H1 (cell line): ENCODE measurements around the gene UFSP1. TPM values are rescaled to one million over a fixed set of nuclear protein-coding genes. Genes with fewer than 3 reads are reported as not detected.

Experiments used
- ASH2L ChIP-seq: fragments of 200-600, 300-600 bp; sonication (generic); IDR thresholded peaks from one replicate; pipeline ENCODE4 v1.7.1; 2017; ENCODE audit warnings: low read length
- BCL11A ChIP-seq, 2 experiments: IDR thresholded peaks; one replicate each; pipeline ENCODE4 v1.6.1; 2011; ENCODE audit warnings: low read depth in 2 of 2, low read length in 2 of 2, mild to moderate bottlenecking in 2 of 2
- CBX8 ChIP-seq: fragments of 300-800, 300-1000 bp; sonication (generic); IDR thresholded peaks from 2 replicates; pipeline ENCODE4 v1.7.1; 2016; ENCODE audit warnings: low read depth, low read length, borderline replicate concordance
- CEBPB ChIP-seq: IDR thresholded peaks from 2 replicates; pipeline ENCODE4 v1.6.1; 2012; ENCODE audit warnings: low read depth, low read length
- CREB1 ChIP-seq: IDR thresholded peaks from 2 replicates; pipeline ENCODE4 v1.6.1; 2012; ENCODE audit warnings: inconsistent platforms
- E2F6 ChIP-seq: IDR thresholded peaks from 2 replicates; pipeline ENCODE4 v1.6.1; 2012; ENCODE audit warnings: inconsistent platforms
- EGR1 ChIP-seq: IDR thresholded peaks from 2 replicates; pipeline ENCODE4 v1.6.1; 2011; ENCODE audit warnings: low read depth, low read length, borderline replicate concordance
- GTF2F1 ChIP-seq: IDR thresholded peaks from 2 replicates; pipeline ENCODE4 v1.6.1; 2012; ENCODE audit warnings: low read depth, low read length, improper control_type of control experiment, borderline replicate concordance
- HDAC2 ChIP-seq, 2 experiments: fragments of 300-600 bp in 1 of 2; sonication (generic) in 1 of 2; IDR thresholded peaks; 2 replicates each; pipeline ENCODE4 v1.6.1; 2011 to 2012; ENCODE audit warnings: low read depth in 2 of 2, low read length in 2 of 2, mild to moderate bottlenecking in 2 of 2, moderate library complexity in 2 of 2, borderline replicate concordance in 1 of 2, inconsistent platforms in 1 of 2
- JUND ChIP-seq: IDR thresholded peaks from 2 replicates; pipeline ENCODE4 v1.6.1; 2011; ENCODE audit warnings: mild to moderate bottlenecking, improper control_type of control experiment, low read length
- KDM4A ChIP-seq: IDR thresholded peaks from one replicate; pipeline ENCODE4 v1.7.1; 2012; ENCODE audit warnings: low read depth, mild to moderate bottlenecking, moderate library complexity, low read length, inconsistent platforms; ENCODE audit not compliant: severe bottlenecking
- KDM5A ChIP-seq: fragments of 200-600 bp; IDR thresholded peaks from 2 replicates; pipeline ENCODE4 v1.7.1; 2012; ENCODE audit warnings: mild to moderate bottlenecking, low read length, inconsistent platforms, mixed read lengths
- MAFK ChIP-seq: IDR thresholded peaks from 2 replicates; pipeline ENCODE4 v1.6.1; 2012; ENCODE audit warnings: low read depth, mild to moderate bottlenecking, improper control_type of control experiment, low read length
- PHF8 ChIP-seq: fragments of 200-600 bp; sonication (generic); conservative IDR thresholded peaks from 2 replicates; pipeline ENCODE4 v1.7.1; 2012; ENCODE audit warnings: low read depth, mild to moderate bottlenecking, inconsistent platforms, low read length, moderate library complexity
- RBBP5 ChIP-seq: IDR thresholded peaks from 2 replicates; pipeline ENCODE4 v1.7.1; 2012; ENCODE audit warnings: low read depth, mild to moderate bottlenecking, inconsistent platforms, low read length, moderate library complexity, borderline replicate concordance
- RXRA ChIP-seq: IDR thresholded peaks from 2 replicates; pipeline ENCODE4 v1.6.1; 2011; ENCODE audit warnings: low read depth, mild to moderate bottlenecking, low read length, moderate library complexity; ENCODE audit not compliant: insufficient read depth
- SAP30 ChIP-seq: fragments of 300-600 bp; sonication (generic); IDR thresholded peaks from 2 replicates; pipeline ENCODE4 v1.7.1; 2012; ENCODE audit warnings: low read length, moderate library complexity, mild to moderate bottlenecking, inconsistent platforms; ENCODE audit not compliant: insufficient read depth, insufficient replicate concordance
- SIN3A ChIP-seq, 2 experiments: IDR thresholded peaks in 1 of 2; conservative IDR thresholded peaks in 1 of 2; 2 replicates each; pipeline ENCODE4 v1.6.1; 2011 to 2012; ENCODE audit warnings: low read length in 2 of 2, improper control_type of control experiment in 1 of 2, low read depth in 1 of 2, mild to moderate bottlenecking in 1 of 2
- SP4 ChIP-seq: IDR thresholded peaks from 2 replicates; pipeline ENCODE4 v1.6.1; 2012; ENCODE audit warnings: low read length, inconsistent platforms
- TAF1 ChIP-seq: IDR thresholded peaks from 2 replicates; pipeline ENCODE4 v1.6.1; 2011; ENCODE audit warnings: mild to moderate bottlenecking, low read depth, low read length
- TCF12 ChIP-seq: IDR thresholded peaks from 2 replicates; pipeline ENCODE4 v1.6.1; 2011; ENCODE audit warnings: low read depth, mild to moderate bottlenecking, low read length
- polyA plus RNA-seq, 7 experiments: library from polyadenylated mRNA; depleted of rRNA in 3 of 7; stranded (reverse) in 5 of 7; unstranded in 2 of 7; fragments of >200 nt in 5 of 7; fragments of 200-250 nt in 2 of 7; gene quantifications; 1 replicate in 5 of 7; 2 replicates in 1 of 7; 4 replicates in 1 of 7; pipeline versions ENCODE4 v1.2.1 to v1.2.3, GENCODE V29; 2011 to 2013; ENCODE audit warnings: missing spikeins in 2 of 7, mixed read lengths in 2 of 7
- total RNA-seq: library from RNA; stranded (reverse); fragmentation: NEBNext Ultra II Directional; extraction: Animal tissue kit (Norgen Biotek cat#: 25700); gene quantifications from 2 replicates; pipeline ENCODE4 v1.2.1, GENCODE V29; 2021

The UFSP1 gene
- total and polyA plus RNA-seq, 2 of the 8 experiments (the other 6 are each of a cell fraction or from before 2014, with no cell fraction given) = 1.6 to 4.3 TPM

- TF ChIP-seq CBX8 (no peak), BCL11A (IDR thresholded peaks at IDR 0.05; ENCODE audit: low read depth in 2 of 2, low read length in 2 of 2) (no peak), MAFK (peak; percentile 54; the same call in 1 of the 2 replicates), KDM4A (peak; percentile 39), EGR1 (no peak), CREB1 (peak; percentile 90), RBBP5 (no peak), TAF1 (peak; percentile 70; the same call in 1 of the 2 replicates), E2F6 (peak; percentile 55), SP4 (0 out of 2 replicates have a peak, but pooled peaks have one; percentile 64), RXRA (no peak), PHF8 (peak; percentile 80), SIN3A (conservative IDR thresholded peaks at IDR 0.05 in 1 of 2, IDR thresholded peaks at IDR 0.05 in 1 of 2; ENCODE audit: low read depth in 1 of 2, low read length in 2 of 2) (peak; percentile 38 to 43; a peak in 1 of 4 replicates), ASH2L (peak; percentile 25), HDAC2 (IDR thresholded peaks at IDR 0.05; ENCODE audit: borderline replicate concordance in 1 of 2, low read depth in 2 of 2, low read length in 2 of 2) (peak in 1 of 2 experiments; percentile 48; a peak in 1 of 4 replicates), KDM5A (no peak), SAP30 (no peak), CEBPB (no peak), GTF2F1 (no peak), TCF12 (no peak), JUND (peak; percentile 100)
Measured at GRCh38 chr7:100867040-100867775, 22.3 kb downstream of the UFSP1 start, which contains the start of gene TRIP6 (continued).
